ENCODE data around the gene FAM25A. TPM values are rescaled to one million over a fixed set of nuclear protein-coding genes. Genes with fewer than 3 reads are reported as not detected.
A peak's percentile ranks its signal among the peaks of the same experiment; 100 is the strongest.
"Not testable (repeated sequence)": the region's sequence is repeated elsewhere in the genome, so short reads cannot be mapped to it uniquely, and the experiment has no call there.

Gene FAM25A
- not detected for polyA plus RNA-seq (ENCODE audit: insufficient read length in 4 of 4)

GRCh38 chr10:87020056-87020455 is at the start of gene FAM25A:
Gene FAM25A, plus strand, starts transcription at chr10:87020294. Its CDS starts 31 bp downstream, at chr10:87020325.
- not testable (repeated sequence) for DNase-seq (ENCODE audit: low read depth in 4 of 4, low spot score in 2 of 4)

- DNase-seq (ENCODE audit: low read depth in 4 of 4, low spot score in 2 of 4), result no peak
Observed at GRCh38 chr10:86970982-86971231, 49.2 kb upstream of the FAM25A start.

- DNase-seq (ENCODE audit: low read depth in 4 of 4, low spot score in 2 of 4), result peak in 1 of 4 donors; percentile 62
Observed at GRCh38 chr10:86971232-86971991, 48.7 kb upstream of the FAM25A start.

- DNase-seq (ENCODE audit: low read depth in 4 of 4, low spot score in 2 of 4), result no peak
Observed at GRCh38 chr10:86972613-86973380, 47.3 kb upstream of the FAM25A start.

- DNase-seq (ENCODE audit: low read depth in 4 of 4, low spot score in 2 of 4), result no peak
Observed at GRCh38 chr10:86974484-86974883, 45.6 kb upstream of the FAM25A start.

- DNase-seq (ENCODE audit: low read depth in 4 of 4, low spot score in 2 of 4), result no peak
Observed at GRCh38 chr10:86976362-86977056, 43.6 kb upstream of the FAM25A start.

- DNase-seq (ENCODE audit: low read depth in 4 of 4, low spot score in 2 of 4), result not testable (repeated sequence)
Observed at GRCh38 chr10:86978457-86978856, 41.6 kb upstream of the FAM25A start.

GRCh38 chr10:86979296-86979818 is 40.7 kb upstream of the FAM25A start:
- no peak for DNase-seq (ENCODE audit: low read depth in 4 of 4, low spot score in 2 of 4)

- no peak for DNase-seq (ENCODE audit: low read depth in 4 of 4, low spot score in 2 of 4)
Observed at GRCh38 chr10:86979977-86980448, 40.1 kb upstream of the FAM25A start.

- DNase-seq (ENCODE audit: low read depth in 4 of 4, low spot score in 2 of 4), result not testable (repeated sequence)
Observed at GRCh38 chr10:86981020-86981419, 39.1 kb upstream of the FAM25A start.

- no peak for DNase-seq (ENCODE audit: low read depth in 4 of 4, low spot score in 2 of 4)
Observed at GRCh38 chr10:86981716-86982115, 38.4 kb upstream of the FAM25A start.

- not testable (repeated sequence) for DNase-seq (ENCODE audit: low read depth in 4 of 4, low spot score in 2 of 4)
Observed at GRCh38 chr10:86984498-86984897, 35.6 kb upstream of the FAM25A start.

GRCh38 chr10:86988520-86988919 is 31.6 kb upstream of the FAM25A start:
- DNase-seq (ENCODE audit: low read depth in 4 of 4, low spot score in 2 of 4), result no peak

- DNase-seq (ENCODE audit: low read depth in 4 of 4, low spot score in 2 of 4), result not testable (repeated sequence)
Observed at GRCh38 chr10:86991362-86991761, 28.7 kb upstream of the FAM25A start.

- DNase-seq (ENCODE audit: low read depth in 4 of 4, low spot score in 2 of 4), result no peak
Observed at GRCh38 chr10:86992456-86992855, 27.6 kb upstream of the FAM25A start.

GRCh38 chr10:86992929-86993328 is 27.2 kb upstream of the FAM25A start:
- no peak for DNase-seq (ENCODE audit: low read depth in 4 of 4, low spot score in 2 of 4)

- DNase-seq (ENCODE audit: low read depth in 4 of 4, low spot score in 2 of 4), result not testable (repeated sequence)
Observed at GRCh38 chr10:86999802-87000403, 20.2 kb upstream of the FAM25A start.

- no peak for DNase-seq (ENCODE audit: low read depth in 4 of 4, low spot score in 2 of 4)
Observed at GRCh38 chr10:87000491-87000890, 19.6 kb upstream of the FAM25A start.

GRCh38 chr10:87007124-87007523 is 13.0 kb upstream of the FAM25A start:
- DNase-seq (ENCODE audit: low read depth in 4 of 4, low spot score in 2 of 4), result not testable (repeated sequence)

- not testable (repeated sequence) for DNase-seq (ENCODE audit: low read depth in 4 of 4, low spot score in 2 of 4)
Observed at GRCh38 chr10:87007674-87008073, 12.4 kb upstream of the FAM25A start.

- DNase-seq (ENCODE audit: low read depth in 4 of 4, low spot score in 2 of 4), result not testable (repeated sequence)
Observed at GRCh38 chr10:87008303-87008702, 11.8 kb upstream of the FAM25A start.

Data from left renal cortex interstitium (tissue), 4 donors.